H1 (cell line): ENCODE data around the gene NME9. TPM values are rescaled to one million over a fixed set of nuclear protein-coding genes. Genes with fewer than 3 reads are reported as not detected.

Experiments used
- CTCF ChIA-PET: fragments of 300-600 bp; sonication (Branson Sonifier 250); formaldehyde crosslinking; loops from one replicate; lab custom pipeline; 2021; ENCODE audit not compliant: partially characterized antibody; lab: Charles Lee
- POLR2A ChIA-PET: fragments of 300-600 bp; sonication (Branson Sonifier 250); formaldehyde crosslinking; loops from one replicate; lab custom pipeline; 2021; ENCODE audit warnings: inconsistent platforms; ENCODE audit not compliant: partially characterized antibody; lab: Charles Lee
- DNase-seq, 2 experiments: peaks; one replicate each; pipeline versions ENCODE4 v3.0.0 to v3.0.0-alpha.2; 2010 to 2022; ENCODE audit warnings: low spot score in 2 of 2, low read depth in 1 of 2, mixed read lengths in 1 of 2
- FAIRE-seq: peaks from 2 replicates; lab custom pipeline; 2011; peaks lifted over from hg19 to GRCh38; lab: Jason Lieb, UNC
- H2AFZ ChIP-seq: 2 replicates; pipeline ENCODE4 v1.8.1; 2012; ENCODE audit warnings: low read length, inconsistent platforms
- H2AK5ac ChIP-seq: 2 replicates; pipeline ENCODE4 v1.6.1; 2013; ENCODE audit warnings: low read depth, low read length
- H2BK120ac ChIP-seq: replicated peaks from 2 replicates; pipeline ENCODE3; 2013; ENCODE audit warnings: low read depth, low read length, inconsistent platforms
- H2BK12ac ChIP-seq: 2 replicates; pipeline ENCODE4 v1.6.1; 2013; ENCODE audit warnings: low read depth, low read length
- H2BK15ac ChIP-seq: 2 replicates; pipeline ENCODE4 v1.6.1; 2013; ENCODE audit warnings: low read length
- H2BK20ac ChIP-seq: 2 replicates; pipeline ENCODE4 v1.6.1; 2013; ENCODE audit warnings: low read length
- H2BK5ac ChIP-seq: 2 replicates; pipeline ENCODE4 v1.6.1; 2013; ENCODE audit warnings: low read depth, low read length
- H3K14ac ChIP-seq: 2 replicates; pipeline ENCODE4 v1.6.1; 2013; ENCODE audit warnings: inconsistent platforms; ENCODE audit not compliant: insufficient read length
- H3K18ac ChIP-seq: 2 replicates; pipeline ENCODE4 v1.6.1; 2013; ENCODE audit warnings: low read length; ENCODE audit errors: extremely low read depth
- H3K23ac ChIP-seq: 2 replicates; pipeline ENCODE4 v1.6.1; 2013; ENCODE audit warnings: inconsistent platforms; ENCODE audit not compliant: insufficient read length
- H3K23me2 ChIP-seq: 2 replicates; pipeline ENCODE4 v1.6.1; 2013; ENCODE audit warnings: low read depth, low read length
- H3K27ac ChIP-seq: 2 replicates; pipeline ENCODE4 v1.6.1; 2011; ENCODE audit warnings: low read depth, low read length, inconsistent platforms
- H3K27me3 ChIP-seq, 4 experiments: replicated peaks in 1 of 4; 1 replicate in 1 of 4; 2 replicates in 3 of 4; pipeline versions ENCODE4 v1.6.1 to v1.8.1; 2011 to 2013; ENCODE audit warnings: low read length in 3 of 4, mild to moderate bottlenecking in 3 of 4, inconsistent platforms in 2 of 4, mixed read lengths in 2 of 4, moderate library complexity in 1 of 4; ENCODE audit not compliant: control insufficient read depth in 3 of 4, insufficient read depth in 3 of 4; ENCODE audit errors: extremely low read depth in 1 of 4
- H3K36me3 ChIP-seq, 4 experiments: 2 replicates each; pipeline versions ENCODE4 v1.6.1 to v1.8.1; 2011 to 2013; ENCODE audit warnings: mild to moderate bottlenecking in 4 of 4, low read length in 3 of 4, moderate library complexity in 2 of 4, control low read depth in 1 of 4, inconsistent platforms in 1 of 4; ENCODE audit not compliant: insufficient read depth in 4 of 4, control insufficient read depth in 2 of 4
- H3K4ac ChIP-seq: replicated peaks from 2 replicates; pipeline ENCODE3; 2013; ENCODE audit warnings: low read length, low read depth, mixed read lengths, inconsistent platforms; ENCODE audit not compliant: insufficient read length
- H3K4me1 ChIP-seq, 4 experiments: replicated peaks in 1 of 4; 1 replicate in 1 of 4; 2 replicates in 3 of 4; pipeline versions ENCODE4 v1.6.1 to v1.8.1; 2011 to 2013; ENCODE audit warnings: low read length in 3 of 4, inconsistent platforms in 2 of 4, mixed read lengths in 1 of 4; ENCODE audit not compliant: insufficient read depth in 4 of 4, control insufficient read depth in 3 of 4
- H3K4me2 ChIP-seq, 2 experiments: 2 replicates each; pipeline versions ENCODE4 v1.6.1 to v1.8.1; 2011 to 2013; ENCODE audit warnings: low read depth in 2 of 2, low read length in 2 of 2, control low read depth in 1 of 2, inconsistent platforms in 1 of 2, mild to moderate bottlenecking in 1 of 2; ENCODE audit not compliant: insufficient read depth in 1 of 2
- H3K4me3 ChIP-seq, 4 experiments: fragments of 200-600, 300-600 bp in 1 of 4; sonication (generic), shearing (Covaris generic), sonication (Bioruptor Twin) in 1 of 4; 2 replicates each; pipeline versions ENCODE4 v1.5.1 to v1.8.1; 2011 to 2016; ENCODE audit warnings: low read length in 4 of 4, low read depth in 3 of 4, control low read depth in 2 of 4, inconsistent platforms in 2 of 4, mild to moderate bottlenecking in 2 of 4, mixed read lengths in 1 of 4, moderate library complexity in 1 of 4; ENCODE audit not compliant: insufficient read depth in 2 of 4; ENCODE audit errors: extremely low read depth in 1 of 4
- H3K56ac ChIP-seq: replicated peaks from 2 replicates; pipeline ENCODE3; 2013; ENCODE audit warnings: low read depth, mild to moderate bottlenecking, mixed read lengths, low read length, inconsistent platforms; ENCODE audit not compliant: insufficient read length
- H3K79me1 ChIP-seq: 2 replicates; pipeline ENCODE4 v1.6.1; 2013; ENCODE audit warnings: low read depth, low read length, control low read depth
- H3K79me2 ChIP-seq, 2 experiments: 2 replicates each; pipeline versions ENCODE4 v1.6.1 to v1.8.1; 2012 to 2013; ENCODE audit warnings: low read length in 2 of 2, mild to moderate bottlenecking in 2 of 2, inconsistent platforms in 1 of 2; ENCODE audit not compliant: insufficient read depth in 2 of 2, control insufficient read depth in 1 of 2
- H3K9ac ChIP-seq, 4 experiments: replicated peaks in 1 of 4; 1 replicate in 1 of 4; 2 replicates in 3 of 4; pipeline versions ENCODE4 v1.6.1 to v1.8.1; 2011 to 2013; ENCODE audit warnings: low read depth in 3 of 4, low read length in 3 of 4, control low read depth in 2 of 4, mild to moderate bottlenecking in 2 of 4, moderate library complexity in 2 of 4, inconsistent platforms in 1 of 4; ENCODE audit errors: extremely low read depth in 1 of 4
- H3K9me3 ChIP-seq, 2 experiments: 2 replicates each; pipeline versions ENCODE4 v1.6.1 to v1.8.1; 2012 to 2013; ENCODE audit warnings: mild to moderate bottlenecking in 2 of 2, moderate library complexity in 2 of 2, control low read depth in 1 of 2, inconsistent platforms in 1 of 2, low read depth in 1 of 2, low read length in 1 of 2, mixed read lengths in 1 of 2; ENCODE audit not compliant: insufficient read depth in 2 of 2
- H4K20me1 ChIP-seq, 2 experiments: replicated peaks in 1 of 2; 2 replicates each; pipeline versions ENCODE3 to v1.8.1; 2011 to 2013; ENCODE audit warnings: inconsistent platforms in 2 of 2, low read length in 2 of 2, mild to moderate bottlenecking in 1 of 2; ENCODE audit not compliant: insufficient read depth in 2 of 2, control insufficient read depth in 1 of 2
- H4K5ac ChIP-seq: 2 replicates; pipeline ENCODE4 v1.6.1; 2013; ENCODE audit warnings: low read length, low read depth, mixed read lengths, inconsistent platforms; ENCODE audit not compliant: insufficient read length
- H4K8ac ChIP-seq: 2 replicates; pipeline ENCODE4 v1.8.0; 2013; ENCODE audit warnings: mild to moderate bottlenecking, moderate library complexity, low read length, inconsistent platforms; ENCODE audit not compliant: insufficient read depth; ENCODE audit errors: extremely low read depth
- H4K91ac ChIP-seq: replicated peaks from 2 replicates; pipeline ENCODE3; 2013; ENCODE audit warnings: low read length, mixed read lengths, inconsistent platforms; ENCODE audit not compliant: insufficient read length
- RBBP5 ChIP-seq: IDR thresholded peaks from 2 replicates; pipeline ENCODE4 v1.7.1; 2012; ENCODE audit warnings: low read depth, mild to moderate bottlenecking, inconsistent platforms, low read length, moderate library complexity, borderline replicate concordance
- RFX5 ChIP-seq: IDR thresholded peaks from 2 replicates; pipeline ENCODE4 v1.6.1; 2011; ENCODE audit warnings: low read depth, low read length, improper control_type of control experiment, borderline replicate concordance
- WGBS, 2 experiments: shearing (Covaris generic) in 1 of 2; methylation state at CpG; one replicate each; pipeline versions ENCODE4 v1.1.6 to v1.1.7; 2013 to 2015; ENCODE audit warnings: low lambda C conversion rate in 2 of 2, mixed read lengths in 2 of 2, inconsistent platforms in 1 of 2, low coverage in 1 of 2, missing lambda C conversion rate in 1 of 2; ENCODE audit not compliant: insufficient replicate concordance in 2 of 2, insufficient coverage in 1 of 2, insufficient read length in 1 of 2; ENCODE audit errors: extremely low coverage in 1 of 2, missing lambda C conversion rate in 1 of 2; 5-methylcytosine and 5-hydroxymethylcytosine counted together
- polyA plus RNA-seq, 7 experiments: library from polyadenylated mRNA; depleted of rRNA in 3 of 7; stranded (reverse) in 5 of 7; unstranded in 2 of 7; fragments of >200 nt in 5 of 7; fragments of 200-250 nt in 2 of 7; gene quantifications; 1 replicate in 5 of 7; 2 replicates in 1 of 7; 4 replicates in 1 of 7; pipeline versions ENCODE4 v1.2.1 to v1.2.3, GENCODE V29; 2011 to 2013; ENCODE audit warnings: missing spikeins in 2 of 7, mixed read lengths in 2 of 7
- total RNA-seq: library from RNA; stranded (reverse); fragmentation: NEBNext Ultra II Directional; extraction: Animal tissue kit (Norgen Biotek cat#: 25700); gene quantifications from 2 replicates; pipeline ENCODE4 v1.2.1, GENCODE V29; 2021

Gene NME9
- total and polyA plus RNA-seq, 2 of the 8 experiments (the other 6 are each of a cell fraction or from before 2014, with no cell fraction given) = 0.11 TPM; not detected in 1

- H4K8ac ChIP-seq = no peak overlapping the region
- H3K4me2 ChIP-seq = no peak overlapping the region
- no peak overlapping the region for H2BK120ac ChIP-seq
- H3K23ac ChIP-seq = no peak overlapping the region
- H2BK12ac ChIP-seq = no peak overlapping the region
- H3K4ac ChIP-seq = no peak overlapping the region
- H3K4me3 ChIP-seq = no peak overlapping the region
- no peaks in the 10 kb centered on the region for H3K9me3 ChIP-seq
- peaks cover 2% of the 10 kb centered on the region; the same call in 1 of the 2 replicates for H3K23me2 ChIP-seq
- no peak overlapping the region for H2BK20ac ChIP-seq
- peaks cover 0 to 13% (median 4%) of the 10 kb centered on the region in 4 experiments; a peak in 3 of 7 replicates for H3K27me3 ChIP-seq
- no peak for FAIRE-seq
- H3K79me2 ChIP-seq = no peaks in the 10 kb centered on the region
- no peaks in the 10 kb centered on the region for H4K20me1 ChIP-seq
- peaks cover 0 to 6% (median 4%) of the 10 kb centered on the region in 4 experiments; a peak in 3 of 7 replicates for H3K4me1 ChIP-seq
- no peak overlapping the region for H3K27ac ChIP-seq
- DNase-seq = no peak
- CTCF ChIA-PET = interaction anchor here (0.6 to 8.5 kb wide), 8 partner anchors 8 to 1791 kb away, joined by 3 to 66 read pairs (median 4); no protein-coding TSS in a partner anchor
- POLR2A ChIA-PET = interaction anchor here (1.2 kb wide), 1 partner anchor 56 kb away, joined by 3 read pairs; no protein-coding TSS in a partner anchor
- no peak overlapping the region for H3K56ac ChIP-seq
- no peak overlapping the region for H3K14ac ChIP-seq
- no peak overlapping the region for H3K18ac ChIP-seq
- H2AFZ ChIP-seq = no peak overlapping the region
- no peaks in the 10 kb centered on the region for H3K79me1 ChIP-seq
- TF ChIP-seq RFX5 (no peak), RBBP5 (no peak)
- H2BK5ac ChIP-seq = peak overlapping the region; percentile 52; the same call in 1 of the 2 replicates
- H4K5ac ChIP-seq = no peak overlapping the region
- no peak overlapping the region for H3K9ac ChIP-seq
- no peak overlapping the region for H2BK15ac ChIP-seq
- H3K36me3 ChIP-seq = no peaks in the 10 kb centered on the region
- H2AK5ac ChIP-seq = no peak overlapping the region
- H4K91ac ChIP-seq = no peak overlapping the region
- 83% methylated on average over 1 of the region's 1 CpG; no CpG with 5 or more reads in 1 of the 2 experiments for WGBS, 2 experiments
Measured at GRCh38 chr3:138344754-138345153, 15.1 kb upstream of the NME9 start.
